NCI-H2227 (cell line): ENCODE data around the gene UBALD1.
A peak's percentile ranks its signal among the peaks of the same experiment; 100 is the strongest.
"Not testable (repeated sequence)": the region's sequence is repeated elsewhere in the genome, so short reads cannot be mapped to it uniquely, and the experiment has no call there.

Experiments
- DNase-seq: peaks from one replicate; lab custom pipeline; 2025; ENCODE audit not compliant: unreplicated experiment; lab: John Stamatoyannopoulos, UW

UBALD1 gene

GRCh38 chr16:4599037-4599436 is 15.7 kb downstream of the UBALD1 start:
- DNase-seq, result no peak

- DNase-seq, result no peak
Observed at GRCh38 chr16:4597174-4597573, 17.5 kb downstream of the UBALD1 start.

- no peak for DNase-seq
Observed at GRCh38 chr16:4594433-4595410, 20.0 kb downstream of the UBALD1 start.

GRCh38 chr16:4593086-4593485 is 21.6 kb downstream of the UBALD1 start:
- peak; percentile 48 for DNase-seq

- DNase-seq, result no peak
Observed at GRCh38 chr16:4591706-4592470, 22.8 kb downstream of the UBALD1 start.

- DNase-seq, result no peak
Observed at GRCh38 chr16:4591191-4591590, 23.5 kb downstream of the UBALD1 start.

GRCh38 chr16:4588961-4589360 is 25.7 kb downstream of the UBALD1 start:
- DNase-seq, result no peak

- DNase-seq, result no peak
Observed at GRCh38 chr16:4588386-4588785, 26.3 kb downstream of the UBALD1 start.

- DNase-seq, result no peak
Observed at GRCh38 chr16:4586291-4586690, 28.4 kb downstream of the UBALD1 start.

GRCh38 chr16:4583906-4584305 is 30.8 kb downstream of the UBALD1 start:
- DNase-seq, result no peak

GRCh38 chr16:4580250-4580649 is 34.4 kb downstream of the UBALD1 start:
- no peak for DNase-seq

GRCh38 chr16:4578961-4579530 is 35.6 kb downstream of the UBALD1 start:
- DNase-seq, result no peak

- DNase-seq, result no peak
Observed at GRCh38 chr16:4576008-4576407, 38.7 kb downstream of the UBALD1 start.

- no peak for DNase-seq
Observed at GRCh38 chr16:4574919-4575705, 39.6 kb downstream of the UBALD1 start.

GRCh38 chr16:4573926-4574325 is 40.8 kb downstream of the UBALD1 start:
- not testable (repeated sequence) for DNase-seq

GRCh38 chr16:4572715-4573114 is 42.0 kb downstream of the UBALD1 start:
- no peak for DNase-seq

- DNase-seq, result peak; percentile 33
Observed at GRCh38 chr16:4570688-4571321, 43.9 kb downstream of the UBALD1 start.

GRCh38 chr16:4570086-4570485 is 44.6 kb downstream of the UBALD1 start:
- no peak for DNase-seq

- DNase-seq, result no peak
Observed at GRCh38 chr16:4566144-4566543, 48.5 kb downstream of the UBALD1 start.

GRCh38 chr16:4564661-4565267 is 49.9 kb downstream of the UBALD1 start:
- DNase-seq, result no peak
